AG04450 (cell line): ENCODE results near the gene DNAH8. TPM values are rescaled to one million over a fixed set of nuclear protein-coding genes. Genes with fewer than 3 reads are reported as not detected.

Experiments used
- CTCF ChIA-PET: fragments of 300-600, 350-600 bp; formaldehyde crosslinking; extraction: SDS; loops from one replicate; lab custom pipeline; 2022; ENCODE audit warnings: antibody characterized with exemption, inconsistent platforms; lab: Charles Lee
- POLR2A ChIA-PET: fragments of 350-600 bp; formaldehyde crosslinking; extraction: SDS; loops from one replicate; lab custom pipeline; 2021; ENCODE audit warnings: antibody characterized with exemption, inconsistent platforms; lab: Yijun Ruan, JAX
- DNase-seq: peaks from one replicate; pipeline ENCODE4 v3.0.0-alpha.2; 2011; ENCODE audit warnings: low read depth, low spot score
- H3K27ac ChIP-seq: one replicate; pipeline ENCODE4 v1.5.1; 2012; ENCODE audit warnings: low read depth, low read length, control low read depth
- H3K27me3 ChIP-seq: one replicate; pipeline ENCODE4 v1.6.0; 2012; ENCODE audit warnings: low read length; ENCODE audit not compliant: control insufficient read depth, insufficient read depth
- H3K4me3 ChIP-seq: 2 replicates; pipeline ENCODE4 v1.5.1; 2011; ENCODE audit warnings: mild to moderate bottlenecking, low read depth, low read length, control low read depth
- H3K9me3 ChIP-seq: 2 replicates; pipeline ENCODE4 v1.5.1; 2012; ENCODE audit warnings: low read length; ENCODE audit not compliant: control insufficient read depth, insufficient read depth
- polyA plus RNA-seq: library from polyadenylated mRNA; depleted of rRNA; stranded (reverse); fragments of >200 nt; gene quantifications from 2 replicates; pipeline ENCODE4 v1.2.3, GENCODE V29; 2011
- TF ChIP-seq, protein P1 (sequence below): IDR thresholded peaks from 2 replicates; pipeline ENCODE4 v1.5.1; 2011; ENCODE audit warnings: low read depth, low read length, control low read depth, inconsistent platforms

The DNAH8 gene
- polyA plus RNA-seq, 1 experiment: not detected

DNA sequence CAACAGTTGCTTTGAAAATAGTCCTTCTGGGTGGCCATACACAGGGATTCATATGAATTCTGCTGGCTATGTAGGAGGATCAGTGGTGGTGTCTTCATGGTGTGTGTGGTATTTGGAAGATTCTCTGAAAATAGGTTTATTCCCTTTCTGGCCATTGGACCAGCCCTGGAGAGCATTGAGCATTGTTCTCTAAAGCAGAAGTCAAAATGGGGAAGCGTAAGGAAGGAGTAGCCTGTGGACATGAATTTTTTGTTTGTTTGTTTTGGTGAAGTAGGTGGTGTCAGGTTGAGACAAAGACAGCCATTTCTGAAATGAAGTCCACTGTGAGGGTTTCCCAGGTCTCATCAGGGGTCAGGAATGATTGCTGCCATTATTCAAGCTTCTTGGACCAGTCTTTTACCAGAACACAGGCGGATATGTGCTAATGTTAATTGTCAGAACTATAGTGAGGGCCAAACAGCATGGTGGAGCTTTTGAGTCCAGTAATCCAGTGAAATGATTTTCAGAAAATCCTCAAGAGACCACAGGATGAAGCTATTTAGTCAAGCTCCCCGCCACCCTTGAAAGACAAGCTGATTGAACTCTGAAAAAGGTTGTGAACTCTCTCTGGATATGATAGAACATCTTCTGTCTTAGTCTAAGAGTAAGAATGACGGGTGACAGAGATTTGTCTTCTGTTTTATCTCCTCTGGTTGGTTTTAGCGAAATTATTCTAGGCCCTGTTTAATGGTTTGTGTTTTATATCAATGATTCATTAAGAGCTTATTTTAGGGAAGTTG lies 60.0 kb downstream of the DNAH8 start:
- Histone ChIP-seq H3K4me3 (no peak overlapping the region), H3K9me3 (no peaks in the 10 kb centered on the region), H3K27me3 (no peaks in the 10 kb centered on the region), H3K27ac (no peak overlapping the region)
- DNase-seq: no peak
- ChIA-PET CTCF (no interaction called here), POLR2A (no interaction called here)
- TF ChIP-seq, protein P1, sequence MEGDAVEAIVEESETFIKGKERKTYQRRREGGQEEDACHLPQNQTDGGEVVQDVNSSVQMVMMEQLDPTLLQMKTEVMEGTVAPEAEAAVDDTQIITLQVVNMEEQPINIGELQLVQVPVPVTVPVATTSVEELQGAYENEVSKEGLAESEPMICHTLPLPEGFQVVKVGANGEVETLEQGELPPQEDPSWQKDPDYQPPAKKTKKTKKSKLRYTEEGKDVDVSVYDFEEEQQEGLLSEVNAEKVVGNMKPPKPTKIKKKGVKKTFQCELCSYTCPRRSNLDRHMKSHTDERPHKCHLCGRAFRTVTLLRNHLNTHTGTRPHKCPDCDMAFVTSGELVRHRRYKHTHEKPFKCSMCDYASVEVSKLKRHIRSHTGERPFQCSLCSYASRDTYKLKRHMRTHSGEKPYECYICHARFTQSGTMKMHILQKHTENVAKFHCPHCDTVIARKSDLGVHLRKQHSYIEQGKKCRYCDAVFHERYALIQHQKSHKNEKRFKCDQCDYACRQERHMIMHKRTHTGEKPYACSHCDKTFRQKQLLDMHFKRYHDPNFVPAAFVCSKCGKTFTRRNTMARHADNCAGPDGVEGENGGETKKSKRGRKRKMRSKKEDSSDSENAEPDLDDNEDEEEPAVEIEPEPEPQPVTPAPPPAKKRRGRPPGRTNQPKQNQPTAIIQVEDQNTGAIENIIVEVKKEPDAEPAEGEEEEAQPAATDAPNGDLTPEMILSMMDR: no peak

DNA sequence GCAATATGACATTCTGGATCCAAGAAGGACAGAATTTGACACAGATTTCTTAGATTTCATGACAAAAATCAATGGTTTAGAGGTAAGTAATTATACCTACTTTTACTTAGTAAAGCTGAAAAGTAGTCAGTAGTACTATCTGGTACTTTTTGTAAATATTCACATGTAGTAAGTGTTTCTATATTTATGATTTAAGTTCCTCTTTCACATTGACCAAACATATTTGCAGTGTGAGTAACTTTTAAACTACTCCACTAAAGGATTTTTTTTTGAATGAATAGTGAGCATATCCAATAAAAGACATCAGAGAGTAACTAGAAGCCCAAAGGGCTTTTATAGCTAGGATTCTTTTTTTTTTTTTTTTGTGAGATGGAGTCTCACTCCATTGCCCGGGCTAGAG lies 60.8 kb downstream of the DNAH8 start:
- Histone ChIP-seq H3K27me3 (no peaks in the 10 kb centered on the region), H3K9me3 (no peaks in the 10 kb centered on the region), H3K27ac (no peak overlapping the region), H3K4me3 (no peak overlapping the region)
- TF ChIP-seq, protein P1: no peak
- no peak for DNase-seq
- ChIA-PET POLR2A (no interaction called here), CTCF (no interaction called here)

DNA sequence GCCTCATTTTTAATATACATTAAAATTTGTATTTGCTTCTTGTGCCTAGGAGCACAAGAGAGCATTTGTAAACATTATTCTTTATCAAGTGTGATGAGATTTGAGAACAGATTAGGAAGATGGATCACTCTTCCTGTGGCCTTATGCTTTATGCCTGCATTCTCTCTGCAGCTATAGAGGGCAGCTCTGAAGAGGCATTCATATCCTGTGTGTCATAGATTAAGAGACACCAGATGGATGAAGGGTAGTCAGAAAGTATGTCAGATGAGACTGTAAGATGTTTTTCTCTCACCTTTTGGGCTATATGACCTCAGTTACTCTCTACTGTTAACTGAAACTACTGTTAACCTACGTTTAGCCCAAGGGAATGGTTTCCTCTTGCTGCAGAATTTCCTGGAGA lies 61.4 kb downstream of the DNAH8 start:
- ChIA-PET POLR2A (no interaction called here), CTCF (no interaction called here)

DNA sequence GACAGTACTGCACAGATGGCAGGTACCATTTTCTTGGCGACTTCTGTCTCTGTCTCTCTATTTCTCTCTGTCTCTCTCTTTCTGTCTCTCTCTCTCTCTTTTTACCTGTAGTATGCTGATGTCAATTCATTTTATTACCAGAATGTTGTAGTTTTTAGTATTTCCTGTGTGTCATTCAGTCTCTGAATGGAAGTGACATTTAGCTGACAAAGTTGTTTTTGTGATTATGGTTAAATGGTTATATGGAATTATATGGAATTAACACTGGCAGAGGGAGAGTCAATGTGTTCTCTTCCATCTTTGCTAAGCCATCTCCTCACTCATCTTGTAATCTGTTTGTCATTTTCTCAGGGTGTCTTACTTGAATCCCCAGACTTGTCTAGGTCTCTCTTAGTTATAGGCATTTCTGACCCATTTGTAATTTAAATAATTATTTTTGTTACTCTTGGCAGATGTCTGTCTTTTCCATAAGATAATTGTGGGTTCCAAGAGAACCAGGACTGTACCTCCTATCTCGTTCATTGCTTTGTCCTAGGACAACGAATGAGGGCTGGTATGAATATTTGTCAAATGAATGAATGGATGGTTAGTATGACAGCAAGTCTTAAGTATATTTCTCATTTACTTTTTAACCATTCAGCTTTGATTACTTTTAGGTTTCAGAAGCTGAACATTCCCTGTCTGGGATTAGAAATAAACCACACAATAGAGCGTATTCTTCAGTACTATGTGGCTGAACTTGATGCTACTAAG lies 64.4 kb downstream of the DNAH8 start:
- DNase-seq: no peak
- POLR2A ChIA-PET: no interaction called here
- TF ChIP-seq, protein P1: no peak
- H3K27ac ChIP-seq: no peak overlapping the region
- CTCF ChIA-PET: no interaction called here
- no peaks in the 10 kb centered on the region for H3K9me3 ChIP-seq
- no peak overlapping the region for H3K4me3 ChIP-seq
- peaks cover 4% of the 10 kb centered on the region for H3K27me3 ChIP-seq

More for the DNA sequence above, 61.4 kb downstream of the DNAH8 start:
- no peak for DNase-seq
- TF ChIP-seq, protein P1: no peak
- H3K9me3 ChIP-seq: no peaks in the 10 kb centered on the region
- H3K4me3 ChIP-seq: no peak overlapping the region
- no peaks in the 10 kb centered on the region for H3K27me3 ChIP-seq
- no peak overlapping the region for H3K27ac ChIP-seq

DNA sequence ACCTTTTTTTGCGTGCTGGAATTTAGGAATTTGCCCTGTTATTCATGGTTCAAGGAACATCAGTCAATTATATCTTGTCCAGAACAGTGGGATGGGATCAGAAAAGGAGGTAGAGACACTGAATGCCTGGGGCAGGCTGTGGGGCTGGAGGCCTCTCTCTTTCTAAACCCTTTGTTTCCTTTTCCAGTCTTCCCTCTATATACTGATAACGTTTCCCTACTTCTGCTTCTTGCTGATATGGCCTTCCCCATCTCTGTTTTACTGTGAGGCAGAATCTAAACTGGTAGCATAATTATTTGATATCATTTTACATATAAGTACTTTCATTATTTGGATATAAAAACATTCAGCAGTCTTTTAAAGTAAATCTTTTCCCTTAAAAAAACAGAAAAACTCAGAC lies 67.5 kb downstream of the DNAH8 start:
- DNase-seq: no peak
- no peaks in the 10 kb centered on the region for H3K9me3 ChIP-seq
- no peak overlapping the region for H3K27ac ChIP-seq
- CTCF ChIA-PET: no interaction called here
- TF ChIP-seq, protein P1: no peak
- no peak overlapping the region for H3K4me3 ChIP-seq
- POLR2A ChIA-PET: no interaction called here
- peaks cover 4% of the 10 kb centered on the region for H3K27me3 ChIP-seq
